Uterus (tissue), 2 donors: ENCODE data around the gene DDX23.

Experiments used
- CTCF ChIP-seq, 4 experiments: fragments of 200-600 bp in 2 of 4; fragments of 450-650 bp in 2 of 4; sonication (generic) in 2 of 4; IDR thresholded peaks; one replicate each; pipeline ENCODE4 v1.5.1; 2016 to 2019; ENCODE audit warnings: antibody characterized with exemption in 4 of 4, mild to moderate bottlenecking in 2 of 4, moderate library complexity in 1 of 4
- POLR2A ChIP-seq, 2 donors: fragments of 450-650 bp; IDR thresholded peaks; one replicate each; pipeline ENCODE4 v1.6.1; 2016; ENCODE audit warnings: antibody characterized with exemption in 2 of 2, mild to moderate bottlenecking in 1 of 2, moderate library complexity in 1 of 2

- TF ChIP-seq POLR2A (IDR thresholded peaks at IDR 0.05): no peak
- no peak for TF ChIP-seq CTCF (IDR thresholded peaks at IDR 0.05)
These were observed 62.1 kb downstream of the DDX23 start for GRCh38 chr12:48789858-48790326.
